Measurements from ENCODE around the gene HIKESHI. TPM values are rescaled to one million over a fixed set of nuclear protein-coding genes. Genes with fewer than 3 reads are reported as not detected.

Gene HIKESHI, protein sequence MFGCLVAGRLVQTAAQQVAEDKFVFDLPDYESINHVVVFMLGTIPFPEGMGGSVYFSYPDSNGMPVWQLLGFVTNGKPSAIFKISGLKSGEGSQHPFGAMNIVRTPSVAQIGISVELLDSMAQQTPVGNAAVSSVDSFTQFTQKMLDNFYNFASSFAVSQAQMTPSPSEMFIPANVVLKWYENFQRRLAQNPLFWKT
- total RNA-seq, result 10 to 100 TPM; 30.1 to 60.9 (median 51.8) TPM

GRCh38 chr11:86302092-86302793, at the start of gene HIKESHI:
TSS of gene HIKESHI (plus strand) at chr11:86302240. CDS start at chr11:86302449, 209 bp downstream.
- DNase-seq (peak; percentile 99), ATAC-seq (peak; percentile 99 to 100)
- Histone ChIP-seq H3K27ac (peak within 1 kb of the TSS; percentile 83 to 94 (median 86)), H3K9me3 (no peaks in the 10 kb centered on the region), H3K4me1 (peaks cover 14 to 28% of the 10 kb centered on the region in 2 donors), H3K36me3 (no peaks in the 10 kb centered on the region), H3K4me3 (peak within 1 kb of the TSS; percentile 65 to 100 (median 78)), H3K27me3 (no peaks in the 10 kb centered on the region)
- intact Hi-C loops (cut with DNase I; ENCODE audit: low total_unique reads) (loop anchor here (1.0 to 10.0 kb wide), 4 partner anchors 57 to 675 kb away; partner anchors contain the start of genes CCDC83, DLG2 and PICALM), in situ Hi-C loops (cut with MboI; ENCODE audit: low sequenced_read_pairs in 4 of 4) (no loop called here)
- TF ChIP-seq CTCF (IDR thresholded peaks at IDR 0.05 in 4 of 5, conservative IDR thresholded peaks at IDR 0.05 in 1 of 5) (peak in 1 of 5 experiments; percentile 6), POLR2A (IDR thresholded peaks at IDR 0.05) (peak; percentile 43 to 52)

- H3K9me3 ChIP-seq, result no peaks in the 10 kb centered on the region
- no peak overlapping the region for H3K27ac ChIP-seq
- DNase-seq (no peak), ATAC-seq (no peak)
- no peak overlapping the region for H3K4me3 ChIP-seq
- no peaks in the 10 kb centered on the region for H3K27me3 ChIP-seq
- in situ Hi-C loops (cut with MboI; ENCODE audit: low sequenced_read_pairs in 4 of 4) (no loop called here), intact Hi-C loops (cut with DNase I; ENCODE audit: low total_unique reads) (no loop called here)
- no peak for TF ChIP-seq CTCF (IDR thresholded peaks at IDR 0.05 in 4 of 5, conservative IDR thresholded peaks at IDR 0.05 in 1 of 5)
- TF ChIP-seq POLR2A (IDR thresholded peaks at IDR 0.05), result no peak
- peaks cover 0 to 9% of the 10 kb centered on the region in 2 donors for H3K36me3 ChIP-seq
- no peaks in the 10 kb centered on the region for H3K4me1 ChIP-seq
Measured at GRCh38 chr11:86255896-86256295, 46.1 kb upstream of the HIKESHI start.

GRCh38 chr11:86256608-86257007, 45.4 kb upstream of the HIKESHI start:
- intact Hi-C loops (cut with DNase I; ENCODE audit: low total_unique reads) (no loop called here), in situ Hi-C loops (cut with MboI; ENCODE audit: low sequenced_read_pairs in 4 of 4) (no loop called here)
- H3K4me1 ChIP-seq, result no peaks in the 10 kb centered on the region
- no peaks in the 10 kb centered on the region for H3K27me3 ChIP-seq
- DNase-seq (no peak), ATAC-seq (no peak)
- no peak overlapping the region for H3K4me3 ChIP-seq
- no peaks in the 10 kb centered on the region for H3K9me3 ChIP-seq
- peaks cover 0 to 13% of the 10 kb centered on the region in 2 donors for H3K36me3 ChIP-seq
- TF ChIP-seq CTCF (IDR thresholded peaks at IDR 0.05 in 4 of 5, conservative IDR thresholded peaks at IDR 0.05 in 1 of 5), result no peak
- TF ChIP-seq POLR2A (IDR thresholded peaks at IDR 0.05), result no peak
- H3K27ac ChIP-seq, result no peak overlapping the region

GRCh38 chr11:86257446-86257845, 44.6 kb upstream of the HIKESHI start:
- Histone ChIP-seq H3K27me3 (no peaks in the 10 kb centered on the region), H3K9me3 (no peaks in the 10 kb centered on the region), H3K4me3 (no peak overlapping the region), H3K36me3 (peaks cover 0 to 17% of the 10 kb centered on the region in 2 donors), H3K27ac (no peak overlapping the region), H3K4me1 (no peaks in the 10 kb centered on the region)
- ATAC-seq, result no peak
- in situ Hi-C loops (cut with MboI; ENCODE audit: low sequenced_read_pairs in 4 of 4) (no loop called here), intact Hi-C loops (cut with DNase I; ENCODE audit: low total_unique reads) (no loop called here)
- TF ChIP-seq CTCF (IDR thresholded peaks at IDR 0.05 in 4 of 5, conservative IDR thresholded peaks at IDR 0.05 in 1 of 5) (no peak), POLR2A (IDR thresholded peaks at IDR 0.05) (no peak)
- no peak for DNase-seq

Data from gastrocnemius medialis (tissue), 4 donors.